ENCODE measurements around the gene STARD3.

The STARD3 gene

GRCh38 chr17:39660397-39661385, 23.7 kb downstream of the STARD3 start:
- DNase-seq (ENCODE audit: low read depth), result peak; percentile 22

- no peak for DNase-seq (ENCODE audit: low read depth)
Measured at GRCh38 chr17:39661744-39662541, 25.0 kb downstream of the STARD3 start.

- DNase-seq (ENCODE audit: low read depth), result no peak
Measured at GRCh38 chr17:39662551-39663339, 25.8 kb downstream of the STARD3 start.

GRCh38 chr17:39663340-39663687, 26.4 kb downstream of the STARD3 start:
- DNase-seq (ENCODE audit: low read depth), result no peak

DNA sequence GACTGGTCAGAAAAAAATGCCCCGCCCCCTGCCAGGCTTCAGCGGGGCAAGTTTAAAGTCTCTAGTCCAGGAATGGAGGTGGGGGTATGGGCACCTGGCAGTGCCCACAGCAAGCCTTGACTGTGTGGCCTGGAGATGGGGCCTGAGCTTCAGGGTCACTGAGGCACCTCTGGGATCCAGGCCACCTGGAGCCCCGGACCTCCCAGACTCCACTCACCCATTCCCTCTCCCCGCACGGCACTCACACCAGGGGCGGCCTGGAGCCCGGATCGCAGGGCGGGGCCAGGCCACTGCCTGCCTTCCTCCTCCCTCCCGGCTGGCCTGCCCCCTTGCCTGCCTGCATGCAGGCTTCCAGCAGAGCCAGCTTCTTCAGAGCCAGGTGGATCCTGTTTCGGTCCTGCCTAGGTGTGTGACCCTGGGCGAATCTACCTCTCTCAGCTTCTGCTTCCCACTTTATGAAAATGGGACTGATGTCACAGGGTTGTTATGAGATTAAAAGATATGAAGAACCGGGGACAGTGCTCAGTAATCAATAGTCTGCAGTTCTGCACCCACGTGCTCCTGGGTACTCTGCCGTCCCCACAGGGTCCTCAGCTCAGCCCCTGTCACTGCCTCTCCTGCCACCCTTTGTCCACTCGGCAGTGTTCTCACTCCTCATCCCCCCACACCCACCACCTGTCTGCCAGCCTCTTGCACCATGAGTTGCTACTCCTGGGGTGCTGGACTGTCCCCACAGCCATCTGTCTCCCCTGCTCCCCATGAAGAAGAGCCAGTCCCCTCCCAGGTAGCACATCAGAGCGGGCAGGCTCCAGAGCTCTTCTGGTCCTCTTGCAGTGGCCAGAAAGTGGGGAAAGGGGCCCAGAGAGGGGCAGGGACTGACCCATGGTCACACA, 27.0 kb downstream of the STARD3 start:
- peak; percentile 25 for DNase-seq (ENCODE audit: low read depth)

- no peak for DNase-seq (ENCODE audit: low read depth)
Measured at GRCh38 chr17:39664581-39665561, 27.9 kb downstream of the STARD3 start, which contains the start of gene TCAP. TCAP (plus strand) TSS chr17:39665349; CDS start chr17:39665360, 11 bp downstream.

DNA sequence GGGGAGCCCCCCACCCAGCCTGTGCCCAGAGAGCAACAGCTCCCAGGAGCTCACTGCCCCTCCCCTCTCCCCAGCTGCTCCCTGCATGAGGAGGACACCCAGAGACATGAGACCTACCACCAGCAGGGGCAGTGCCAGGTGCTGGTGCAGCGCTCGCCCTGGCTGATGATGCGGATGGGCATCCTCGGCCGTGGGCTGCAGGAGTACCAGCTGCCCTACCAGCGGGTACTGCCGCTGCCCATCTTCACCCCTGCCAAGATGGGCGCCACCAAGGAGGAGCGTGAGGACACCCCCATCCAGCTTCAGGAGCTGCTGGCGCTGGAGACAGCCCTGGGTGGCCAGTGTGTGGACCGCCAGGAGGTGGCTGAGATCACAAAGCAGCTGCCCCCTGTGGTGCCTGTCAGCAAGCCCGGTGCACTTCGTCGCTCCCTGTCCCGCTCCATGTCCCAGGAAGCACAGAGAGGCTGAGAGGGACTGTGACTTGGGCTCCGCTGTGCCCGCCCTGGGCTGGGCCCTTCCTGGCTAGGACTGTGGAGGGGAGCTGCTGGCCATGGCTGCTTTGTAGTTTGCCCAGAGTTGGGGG, 28.8 kb downstream of the STARD3 start:
- DNase-seq (ENCODE audit: low read depth), result no peak

DNA sequence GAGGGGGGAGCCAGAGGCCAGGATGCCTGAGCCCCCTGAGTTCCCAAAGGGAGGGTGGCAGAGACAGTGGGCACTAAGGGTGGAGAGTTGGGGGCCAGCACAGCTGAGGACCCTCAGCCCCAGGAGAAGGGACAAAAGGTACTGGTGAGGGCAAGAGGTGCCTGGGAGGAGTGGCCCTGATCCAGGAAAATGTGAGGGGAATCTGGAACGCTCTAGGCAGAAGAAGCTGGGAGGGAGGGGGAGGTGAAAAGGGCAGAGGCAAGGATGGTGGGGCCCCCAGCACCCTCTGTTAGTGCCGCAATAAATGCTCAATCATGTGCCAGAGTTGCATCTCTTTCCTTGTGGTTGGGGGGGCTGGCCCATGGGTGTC, 29.3 kb downstream of the STARD3 start:
- DNase-seq (ENCODE audit: low read depth), result no peak

DNA sequence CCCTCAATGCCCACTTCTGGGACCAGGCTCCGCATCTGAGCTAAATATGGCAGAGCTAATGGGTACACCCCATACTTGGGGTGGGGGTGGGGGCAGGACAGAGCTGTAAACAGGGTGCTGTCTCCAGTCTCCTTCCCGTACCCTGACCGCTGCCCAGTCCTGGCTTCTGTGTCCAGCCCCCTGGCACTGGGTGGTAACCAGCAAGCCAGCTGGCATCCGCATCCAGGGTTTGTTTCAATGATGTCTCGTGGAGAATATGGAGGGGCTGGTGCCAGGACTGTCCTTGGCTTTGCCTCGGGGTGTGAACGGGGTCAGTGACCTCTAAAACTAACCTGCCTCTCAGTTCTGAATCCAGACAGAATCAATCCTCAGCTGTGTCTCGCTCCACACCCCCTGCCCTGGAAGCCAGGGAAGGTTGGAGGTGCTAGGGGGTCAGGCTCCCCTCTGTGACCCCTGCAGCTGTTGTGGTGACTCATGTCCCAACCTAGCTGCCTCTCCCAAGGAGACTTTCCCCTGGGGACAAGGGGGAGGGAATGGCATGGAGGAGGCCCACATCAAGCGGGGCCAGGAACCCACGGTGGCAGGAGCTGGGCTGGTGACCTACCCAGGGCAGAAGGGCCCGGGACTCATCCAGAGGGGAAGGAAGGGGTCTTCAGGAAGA, 29.8 kb downstream of the STARD3 start:
- no peak for DNase-seq (ENCODE audit: low read depth)

DNA sequence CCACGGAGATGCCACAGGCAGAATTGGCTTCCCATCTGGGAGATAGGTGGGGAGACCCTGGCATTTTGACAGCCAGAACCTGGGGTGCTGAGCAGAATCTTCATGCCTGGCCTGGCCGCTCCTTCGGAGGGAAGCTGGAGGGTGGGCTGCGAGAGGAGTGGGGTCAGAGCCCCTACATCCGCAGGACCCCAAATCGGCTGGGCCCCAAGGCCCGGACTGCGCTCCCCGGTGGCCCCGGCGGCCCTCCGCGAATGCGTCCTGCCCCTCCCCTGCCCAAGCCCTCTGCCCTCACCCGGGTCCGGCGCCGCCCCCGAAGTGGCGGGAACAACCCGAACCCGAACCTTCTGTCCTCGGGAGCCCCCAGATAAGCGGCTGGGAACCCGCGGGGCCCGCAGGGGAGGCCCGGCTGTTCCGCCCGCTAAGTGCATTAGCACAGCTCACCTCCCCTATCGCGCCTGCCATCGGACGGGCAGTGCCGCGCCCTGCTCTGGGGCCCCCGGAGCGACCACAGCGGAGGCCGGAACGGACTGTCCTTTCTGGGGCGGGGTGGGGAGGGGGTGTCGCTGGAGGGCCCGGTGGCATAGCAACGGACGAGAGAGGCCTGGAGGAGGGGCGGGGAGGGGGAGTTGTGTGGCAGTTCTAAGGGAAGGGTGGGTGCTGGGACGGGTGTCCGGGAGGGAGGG, 30.5 kb downstream of the STARD3 start:
- no peak for DNase-seq (ENCODE audit: low read depth)

- DNase-seq (ENCODE audit: low read depth), result peak; percentile 53
Measured at GRCh38 chr17:39667945-39668924, 31.3 kb downstream of the STARD3 start, which contains the start of gene PNMT. PNMT (plus strand) TSS chr17:39668453; CDS start chr17:39668476, 23 bp downstream.

DNA sequence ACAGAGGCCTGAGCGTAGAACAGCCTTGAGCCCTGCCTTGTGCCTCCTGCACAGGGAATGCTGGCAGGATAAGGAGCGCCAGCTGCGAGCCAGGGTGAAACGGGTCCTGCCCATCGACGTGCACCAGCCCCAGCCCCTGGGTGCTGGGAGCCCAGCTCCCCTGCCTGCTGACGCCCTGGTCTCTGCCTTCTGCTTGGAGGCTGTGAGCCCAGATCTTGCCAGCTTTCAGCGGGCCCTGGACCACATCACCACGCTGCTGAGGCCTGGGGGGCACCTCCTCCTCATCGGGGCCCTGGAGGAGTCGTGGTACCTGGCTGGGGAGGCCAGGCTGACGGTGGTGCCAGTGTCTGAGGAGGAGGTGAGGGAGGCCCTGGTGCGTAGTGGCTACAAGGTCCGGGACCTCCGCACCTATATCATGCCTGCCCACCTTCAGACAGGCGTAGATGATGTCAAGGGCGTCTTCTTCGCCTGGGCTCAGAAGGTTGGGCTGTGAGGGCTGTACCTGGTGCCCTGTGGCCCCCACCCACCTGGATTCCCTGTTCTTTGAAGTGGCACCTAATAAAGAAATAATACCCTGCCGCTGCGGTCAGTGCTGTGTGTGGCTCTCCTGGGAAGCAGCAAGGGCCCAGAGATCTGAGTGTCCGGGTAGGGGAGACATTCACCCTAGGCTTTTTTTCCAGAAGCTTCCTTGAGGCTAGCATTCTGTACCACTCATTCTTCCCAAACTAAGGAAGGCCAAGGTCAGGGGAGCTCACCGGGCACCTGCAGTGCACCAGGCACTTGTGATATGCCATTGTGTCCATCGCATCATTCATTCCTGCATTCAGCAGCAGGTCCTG, 33.2 kb downstream of the STARD3 start:
- DNase-seq (ENCODE audit: low read depth), result no peak

- DNase-seq (ENCODE audit: low read depth), result no peak
Measured at GRCh38 chr17:39670746-39671145, 33.8 kb downstream of the STARD3 start.

DNA sequence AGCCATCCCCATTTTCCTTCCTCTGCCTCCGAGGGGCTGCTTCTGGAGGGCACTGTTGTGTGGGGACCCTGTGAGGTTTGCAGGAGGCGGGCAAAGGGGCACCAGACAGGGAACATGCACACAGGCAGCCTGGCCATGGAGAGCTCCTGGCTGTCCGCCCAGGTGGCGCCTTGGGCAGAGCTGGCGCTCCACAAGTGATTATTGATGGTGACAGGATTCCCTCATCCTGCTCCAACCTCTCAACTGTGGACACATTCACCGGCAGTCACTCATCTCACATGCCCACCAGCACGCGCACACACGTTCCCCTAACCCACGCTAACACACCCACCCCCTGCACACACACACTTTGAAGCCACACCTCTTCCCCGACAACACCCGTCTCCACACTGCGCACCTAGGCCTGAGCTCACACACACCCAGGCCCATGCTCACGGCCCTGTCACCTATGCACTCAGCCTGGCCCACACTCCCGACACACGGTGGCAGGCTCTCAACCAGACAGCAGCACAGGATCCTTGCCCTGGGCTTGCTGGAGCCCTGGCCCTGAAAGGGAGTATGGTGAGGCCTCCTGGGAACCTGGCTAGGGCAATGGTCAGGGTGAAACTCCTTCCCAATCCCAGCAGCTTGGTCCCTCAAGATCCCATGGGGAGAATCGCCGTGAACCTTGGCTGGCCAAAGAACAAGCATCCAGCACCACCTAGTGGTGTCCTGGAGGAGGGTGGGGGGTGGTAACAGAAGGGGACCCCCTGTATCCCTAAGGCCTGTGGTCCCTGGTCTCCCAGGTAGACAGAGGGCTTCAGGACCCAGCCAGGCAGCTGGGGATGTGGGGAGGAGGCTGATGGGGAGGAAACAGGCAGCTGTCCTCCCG, 34.9 kb downstream of the STARD3 start:
- peak; percentile 30 for DNase-seq (ENCODE audit: low read depth)

All from iris pigment epithelial cell (primary cell).